Nephron progenitor cell (in vitro differentiated cells): ENCODE data around the gene DGLUCY.
A peak's percentile ranks its signal among the peaks of the same experiment; 100 is the strongest.
"Not testable (repeated sequence)": the region's sequence is repeated elsewhere in the genome, so short reads cannot be mapped to it uniquely, and the experiment has no call there.

Source experiments
- DNase-seq: peaks from one replicate; pipeline ENCODE4 v3.0.0; 2021
- H3K27ac Mint-ChIP-seq: 2 replicates; pipeline ENCODE4 v1.8.0; 2021; ENCODE audit warnings: mild to moderate bottlenecking, moderate library complexity, mixed read lengths
- H3K27me3 Mint-ChIP-seq: 2 replicates; pipeline ENCODE4 v1.8.0; 2021; ENCODE audit warnings: mild to moderate bottlenecking, low read depth, mixed read lengths; ENCODE audit not compliant: poor library complexity
- H3K36me3 Mint-ChIP-seq: 2 replicates; pipeline ENCODE4 v1.8.0; 2021; ENCODE audit warnings: low read depth, mixed read lengths
- H3K4me1 Mint-ChIP-seq: 2 replicates; pipeline ENCODE4 v1.8.0; 2021; ENCODE audit warnings: mixed read lengths
- H3K4me3 Mint-ChIP-seq: 2 replicates; pipeline ENCODE4 v1.8.0; 2021; ENCODE audit warnings: mild to moderate bottlenecking, moderate library complexity, mixed read lengths
- H3K9me3 Mint-ChIP-seq: 2 replicates; pipeline ENCODE4 v1.8.0; 2021; ENCODE audit warnings: mild to moderate bottlenecking, moderate library complexity, mixed read lengths
- TF ChIP-seq, protein P1 (sequence below): fragments of 200-600 bp; sonication (generic); IDR thresholded peaks from 2 replicates; pipeline ENCODE4 v1.5.0; 2021; ENCODE audit warnings: antibody characterized with exemption

DGLUCY gene

GRCh38 chr14:91154851-91155625, 41.2 kb downstream of the DGLUCY start:
- no peaks in the 10 kb centered on the region for H3K9me3 Mint-ChIP-seq
- TF ChIP-seq, protein P1, sequence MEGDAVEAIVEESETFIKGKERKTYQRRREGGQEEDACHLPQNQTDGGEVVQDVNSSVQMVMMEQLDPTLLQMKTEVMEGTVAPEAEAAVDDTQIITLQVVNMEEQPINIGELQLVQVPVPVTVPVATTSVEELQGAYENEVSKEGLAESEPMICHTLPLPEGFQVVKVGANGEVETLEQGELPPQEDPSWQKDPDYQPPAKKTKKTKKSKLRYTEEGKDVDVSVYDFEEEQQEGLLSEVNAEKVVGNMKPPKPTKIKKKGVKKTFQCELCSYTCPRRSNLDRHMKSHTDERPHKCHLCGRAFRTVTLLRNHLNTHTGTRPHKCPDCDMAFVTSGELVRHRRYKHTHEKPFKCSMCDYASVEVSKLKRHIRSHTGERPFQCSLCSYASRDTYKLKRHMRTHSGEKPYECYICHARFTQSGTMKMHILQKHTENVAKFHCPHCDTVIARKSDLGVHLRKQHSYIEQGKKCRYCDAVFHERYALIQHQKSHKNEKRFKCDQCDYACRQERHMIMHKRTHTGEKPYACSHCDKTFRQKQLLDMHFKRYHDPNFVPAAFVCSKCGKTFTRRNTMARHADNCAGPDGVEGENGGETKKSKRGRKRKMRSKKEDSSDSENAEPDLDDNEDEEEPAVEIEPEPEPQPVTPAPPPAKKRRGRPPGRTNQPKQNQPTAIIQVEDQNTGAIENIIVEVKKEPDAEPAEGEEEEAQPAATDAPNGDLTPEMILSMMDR: no peak
- no peak overlapping the region for H3K4me3 Mint-ChIP-seq
- peak; percentile 9 for DNase-seq
- H3K27me3 Mint-ChIP-seq: no peaks in the 10 kb centered on the region
- peaks cover 28% of the 10 kb centered on the region for H3K4me1 Mint-ChIP-seq
- peak overlapping the region; percentile 55 for H3K27ac Mint-ChIP-seq
- peaks cover 16% of the 10 kb centered on the region for H3K36me3 Mint-ChIP-seq

- TF ChIP-seq, protein P1: no peak
- no peak for DNase-seq
- Mint-ChIP-seq H3K4me3 (no peak overlapping the region), H3K9me3 (no peaks in the 10 kb centered on the region), H3K27me3 (no peaks in the 10 kb centered on the region), H3K36me3 (peaks cover 21% of the 10 kb centered on the region), H3K27ac (no peak overlapping the region), H3K4me1 (peaks cover 28% of the 10 kb centered on the region)
These were observed 41.8 kb downstream of the DGLUCY start for GRCh38 chr14:91155626-91156089.

DNA sequence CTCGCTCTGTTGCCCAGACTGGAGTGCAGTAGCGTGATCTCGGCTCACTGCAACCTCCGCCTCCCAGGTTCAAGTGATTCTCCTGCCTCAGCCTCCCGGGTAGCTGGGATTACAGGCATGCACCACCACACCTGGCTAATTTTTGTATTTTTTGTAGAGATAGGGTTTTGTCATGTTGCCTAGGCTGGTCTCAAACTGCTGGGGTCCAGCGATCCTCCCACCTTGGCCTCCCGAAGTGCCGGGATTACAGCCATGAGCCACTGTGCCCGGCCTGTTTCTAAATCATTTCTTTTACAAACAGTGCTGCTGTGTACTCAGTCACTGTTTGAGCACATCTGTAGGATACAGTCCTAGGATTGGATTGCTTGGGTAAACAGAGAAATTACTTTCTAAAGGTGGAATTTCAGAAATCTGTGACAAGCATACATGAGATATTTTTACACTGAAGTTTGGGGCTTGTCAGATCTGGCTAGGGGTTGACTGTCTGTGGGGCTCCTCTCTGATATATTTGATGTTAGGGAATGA, 42.3 kb downstream of the DGLUCY start:
- not testable (repeated sequence) for H3K27me3 Mint-ChIP-seq, H3K4me3 Mint-ChIP-seq, DNase-seq, H3K27ac Mint-ChIP-seq, H3K9me3 Mint-ChIP-seq
- H3K4me1 Mint-ChIP-seq: peaks cover 28% of the 10 kb centered on the region
- peaks cover 21% of the 10 kb centered on the region for H3K36me3 Mint-ChIP-seq

DNA sequence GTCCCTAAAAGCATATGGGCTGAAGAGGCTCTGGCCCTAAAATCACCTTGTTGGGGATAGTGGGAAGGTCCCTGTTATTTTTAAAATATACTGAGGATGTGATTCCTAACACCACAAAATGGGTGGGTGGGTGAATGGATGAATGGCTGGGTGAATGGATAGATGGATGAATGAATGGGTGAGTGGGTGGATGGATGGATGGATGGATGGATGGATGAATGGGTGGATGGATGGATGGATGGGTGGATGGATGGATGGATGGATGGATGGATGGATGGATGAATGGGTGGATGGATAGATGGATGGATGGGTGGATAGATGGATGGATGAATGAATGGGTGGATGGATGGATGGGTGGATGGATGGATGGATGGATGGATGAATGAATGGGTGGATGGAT, 43.0 kb downstream of the DGLUCY start:
- H3K4me3 Mint-ChIP-seq, DNase-seq, H3K27ac Mint-ChIP-seq, H3K27me3 Mint-ChIP-seq, H3K9me3 Mint-ChIP-seq: not testable (repeated sequence)
- H3K36me3 Mint-ChIP-seq: peaks cover 27% of the 10 kb centered on the region
- peaks cover 32% of the 10 kb centered on the region for H3K4me1 Mint-ChIP-seq

GRCh38 chr14:91158091-91158790, 44.4 kb downstream of the DGLUCY start:
- TF ChIP-seq, protein P1: no peak
- H3K36me3 Mint-ChIP-seq: peaks cover 32% of the 10 kb centered on the region
- no peak overlapping the region for H3K27ac Mint-ChIP-seq
- H3K27me3 Mint-ChIP-seq: no peaks in the 10 kb centered on the region
- DNase-seq: no peak
- no peaks in the 10 kb centered on the region for H3K9me3 Mint-ChIP-seq
- H3K4me1 Mint-ChIP-seq: peaks cover 24% of the 10 kb centered on the region
- no peak overlapping the region for H3K4me3 Mint-ChIP-seq

GRCh38 chr14:91159182-91159581, 45.3 kb downstream of the DGLUCY start:
- TF ChIP-seq, protein P1: no peak
- Mint-ChIP-seq H3K4me1 (peaks cover 19% of the 10 kb centered on the region), H3K27me3 (no peaks in the 10 kb centered on the region), H3K27ac (no peak overlapping the region), H3K4me3 (no peak overlapping the region), H3K36me3 (peaks cover 32% of the 10 kb centered on the region), H3K9me3 (no peaks in the 10 kb centered on the region)
- no peak for DNase-seq
